ENCODE data around the gene CD81.

GRCh38 chr11:2416765-2417164 is 39.7 kb downstream of the CD81 start:
- TF ChIP-seq CTCF (IDR thresholded peaks at IDR 0.05) (no peak), ZFX (IDR thresholded peaks at IDR 0.05; ENCODE audit: borderline replicate concordance) (no peak)

Data from 22Rv1 (cell line).